Activated T-cell treated with anti-CD3 and anti-CD28 coated beads, Interleukin-2, amount 50 U/mL, for 48 hours (primary cell): ENCODE results near the gene ENAH.
A peak's percentile ranks its signal among the peaks of the same experiment; 100 is the strongest.
"Not testable (repeated sequence)": the region's sequence is repeated elsewhere in the genome, so short reads cannot be mapped to it uniquely, and the experiment has no call there.

ENCODE experiments used
- DNase-seq, 2 experiments: peaks; one replicate each; pipeline ENCODE4 v3.0.0-alpha.2; 2020

The ENAH gene

DNA sequence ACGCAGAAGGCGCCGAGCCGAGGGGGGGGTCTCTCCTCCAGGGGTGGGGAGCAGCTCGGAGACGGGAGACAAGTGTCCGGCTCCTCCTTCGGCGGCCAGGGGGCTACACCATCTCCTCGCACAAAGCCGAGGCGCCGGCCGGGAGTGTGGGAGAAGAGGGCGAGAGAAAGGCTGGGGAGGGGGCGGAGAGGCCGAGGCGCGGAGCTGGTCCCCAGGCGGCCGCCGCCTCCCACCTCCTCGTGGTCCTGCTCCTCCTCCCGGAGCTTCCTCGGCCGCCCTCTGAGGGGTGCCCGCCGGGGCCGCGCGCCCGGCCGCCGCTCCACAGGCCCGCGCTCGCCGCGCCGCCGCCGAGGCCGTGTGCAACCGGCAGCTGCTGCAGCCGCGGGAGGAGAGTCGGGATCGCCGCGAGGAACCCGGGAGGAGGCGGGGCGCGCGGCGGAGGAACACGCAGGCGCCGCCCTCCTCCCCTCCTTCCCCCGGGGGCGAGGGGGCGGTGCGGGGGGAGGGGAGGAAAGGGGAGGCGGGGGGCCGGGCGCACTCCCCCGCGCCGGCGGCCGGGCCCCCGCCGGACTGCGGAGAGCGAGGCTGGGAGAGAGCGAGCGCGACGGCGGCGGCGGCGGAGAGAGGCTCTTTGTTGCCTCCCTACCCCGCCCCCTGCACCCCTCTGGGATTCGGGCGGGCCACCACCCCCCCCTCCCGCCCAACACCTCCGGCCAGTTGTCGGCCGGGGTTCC lies at the start of gene ENAH:
Gene ENAH (minus strand): TSS at position 395 of the 734 bp plus-strand sequence. CDS start 433 bp downstream, outside the sequence.
- peak; percentile 54 to 68 for DNase-seq

DNA sequence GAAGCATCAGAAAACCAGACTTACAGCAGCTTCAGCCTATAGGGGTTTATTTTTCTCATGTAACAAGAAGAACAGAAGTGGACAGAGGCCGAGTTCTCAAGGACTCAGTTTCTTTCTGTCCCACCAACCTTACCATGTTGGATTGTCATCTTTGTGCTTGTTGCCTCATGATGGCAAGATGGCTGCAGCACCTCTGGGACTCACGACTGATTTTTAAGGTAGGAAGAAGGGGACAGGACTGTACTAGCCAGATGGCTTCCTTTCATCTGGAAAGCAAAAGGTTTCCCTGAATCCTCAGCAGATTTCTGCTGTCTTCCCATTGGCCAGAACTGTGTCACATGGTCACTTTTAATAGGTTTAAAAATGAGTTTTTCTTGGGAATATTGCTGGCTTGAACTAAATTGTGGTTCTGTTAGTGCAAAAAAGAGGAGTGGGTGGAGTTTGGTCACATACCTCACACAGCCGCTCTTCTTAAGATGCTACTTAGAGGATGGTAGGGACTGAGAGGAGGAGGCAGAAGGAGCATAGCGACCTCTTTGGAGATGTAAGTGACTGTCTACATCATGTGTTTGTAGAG lies 48.1 kb upstream of the ENAH start:
- DNase-seq = no peak

DNA sequence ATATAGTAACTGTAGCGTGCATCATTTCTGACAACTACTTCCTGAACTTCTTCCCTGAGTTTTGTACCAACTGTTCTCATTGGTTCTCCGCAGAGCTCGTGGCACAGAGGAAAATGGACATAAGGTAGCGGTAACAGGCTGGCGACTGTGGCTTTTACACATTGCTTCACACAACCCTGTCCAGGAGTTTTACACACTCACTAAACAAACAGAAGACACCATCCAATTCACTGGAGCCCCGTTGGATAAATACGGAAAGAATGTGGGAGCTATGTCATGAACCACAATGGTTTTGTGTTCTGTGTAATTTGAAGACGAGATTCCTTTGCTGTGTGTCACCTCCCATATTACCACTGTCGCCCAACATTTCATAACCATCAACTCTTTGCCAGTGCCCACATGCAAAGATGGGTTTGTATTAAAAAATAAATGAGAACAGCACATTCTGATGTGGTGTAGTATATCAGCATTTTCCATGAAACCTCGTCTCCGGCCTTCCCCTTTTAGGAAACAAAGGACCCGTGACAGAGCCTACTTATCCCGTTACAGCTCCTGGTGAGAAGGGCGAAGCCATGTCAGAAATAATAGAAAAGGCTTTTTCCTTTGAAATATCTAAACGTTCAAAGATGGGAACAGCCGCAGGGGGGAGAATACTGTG lies 47.4 kb upstream of the ENAH start:
- DNase-seq = no peak

DNA sequence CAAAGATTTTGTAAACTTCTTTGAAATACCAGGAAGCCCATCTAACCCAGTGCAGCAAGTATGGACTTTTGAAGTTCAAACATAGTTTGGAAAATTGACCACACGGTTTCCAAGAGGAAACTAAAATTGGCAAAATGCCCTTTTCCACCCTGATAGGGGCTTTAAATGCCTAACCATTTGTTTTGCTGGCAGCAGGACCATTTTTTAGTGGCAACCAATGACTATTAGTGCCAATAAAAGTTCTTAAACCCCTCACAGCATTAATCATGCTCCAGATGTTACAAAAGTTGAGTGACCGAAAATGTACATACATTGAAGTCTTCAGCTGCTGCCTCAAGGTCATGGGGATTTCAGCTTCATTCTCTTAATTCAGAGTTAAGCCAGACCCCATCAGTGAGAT lies 46.4 kb upstream of the ENAH start:
- no peak for DNase-seq

DNA sequence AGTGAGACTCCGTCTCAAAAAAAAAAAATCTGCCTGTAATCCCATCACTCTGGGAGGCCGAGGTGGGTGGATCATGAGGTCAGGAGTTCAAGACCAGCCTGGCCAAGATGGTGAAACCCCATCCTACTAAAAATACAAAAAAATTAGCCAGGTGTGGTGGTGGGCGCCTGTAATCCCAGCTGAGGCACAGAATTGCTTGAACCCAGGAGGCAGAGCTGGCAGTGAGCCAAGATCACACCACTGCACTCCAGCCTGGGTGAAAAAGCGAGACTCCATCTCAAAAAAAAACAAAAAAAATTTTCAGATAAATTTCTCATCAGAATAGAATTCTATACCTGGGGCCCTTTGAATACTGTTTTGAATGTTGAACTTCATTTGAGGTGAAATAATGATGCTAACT lies 45.3 kb upstream of the ENAH start:
- DNase-seq = not testable (repeated sequence)

DNA sequence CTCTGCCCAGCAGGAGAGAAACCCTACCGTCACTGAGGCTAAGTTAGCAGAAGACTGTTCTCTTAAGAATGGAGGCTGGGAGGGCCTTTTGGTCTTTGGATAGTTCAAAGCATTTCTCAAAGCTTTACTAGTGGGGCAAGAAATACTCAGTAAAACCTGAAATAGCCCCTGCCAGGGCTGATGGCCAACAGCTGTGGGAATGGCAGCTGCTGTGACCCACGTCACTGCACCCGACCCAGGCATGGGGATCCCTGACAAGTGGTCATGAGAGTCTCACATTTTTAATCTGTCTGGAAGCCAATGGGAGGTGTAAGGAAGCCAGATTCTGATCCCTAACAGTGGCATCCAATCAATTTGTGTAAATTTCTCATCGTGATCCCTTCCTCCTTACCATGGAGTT lies 44.5 kb upstream of the ENAH start:
- DNase-seq = no peak

DNA sequence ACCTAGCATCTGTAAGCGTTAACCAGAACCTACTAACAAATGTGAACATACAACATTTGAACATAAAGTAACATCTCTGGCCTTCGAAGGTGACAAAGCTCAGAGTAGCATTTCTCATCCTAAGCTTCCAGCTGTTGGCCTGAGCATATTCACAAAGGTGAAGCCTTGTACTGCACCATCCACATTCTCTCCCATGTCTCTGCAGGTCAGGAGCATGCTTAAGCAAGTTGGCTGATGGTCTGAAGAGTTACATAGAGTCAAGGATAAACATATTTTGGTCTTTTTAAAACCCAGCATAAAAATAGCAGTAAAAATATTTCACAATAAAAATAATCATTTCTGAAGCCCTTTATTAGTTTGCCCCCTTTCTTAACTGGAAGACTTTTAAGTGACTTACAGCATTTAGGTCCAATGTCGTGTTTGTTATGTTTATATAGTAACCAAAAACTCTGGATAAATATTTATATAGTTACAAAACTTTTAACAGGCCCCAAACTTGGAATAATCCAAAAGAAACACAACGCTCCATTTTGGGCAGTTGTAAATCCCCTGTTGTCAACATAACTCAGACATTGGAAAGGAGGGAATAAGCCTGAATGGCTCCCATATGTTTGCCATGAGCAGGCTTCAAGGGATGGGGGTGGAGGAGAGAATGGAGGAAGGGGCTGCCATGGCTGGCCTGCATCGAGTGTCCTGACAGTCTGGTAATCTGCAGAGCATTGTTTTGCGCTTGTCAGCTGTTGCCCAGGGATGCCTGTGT lies 42.8 kb upstream of the ENAH start:
- no peak for DNase-seq

DNA sequence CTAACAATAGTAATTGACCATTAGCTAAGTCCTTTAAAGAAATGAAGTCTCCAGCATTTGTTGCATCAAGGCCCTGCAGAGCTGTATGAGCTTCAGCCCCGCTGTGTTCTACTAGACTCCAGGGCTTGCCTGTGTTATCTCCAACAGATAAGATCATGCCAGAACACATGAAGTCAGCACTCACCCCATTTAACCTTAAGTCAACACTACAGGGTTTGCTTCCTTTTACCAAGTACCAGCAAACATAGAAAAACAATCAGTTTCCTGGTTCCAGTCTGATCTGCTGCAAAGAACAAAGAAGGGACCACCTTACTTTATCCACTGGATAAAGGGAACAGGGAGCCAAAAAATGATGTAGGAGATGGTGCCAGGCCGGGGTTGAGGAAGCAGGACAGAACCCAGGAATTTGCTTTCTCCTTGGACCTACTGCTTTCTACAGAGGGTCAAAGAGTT lies 41.3 kb upstream of the ENAH start:
- no peak for DNase-seq

DNA sequence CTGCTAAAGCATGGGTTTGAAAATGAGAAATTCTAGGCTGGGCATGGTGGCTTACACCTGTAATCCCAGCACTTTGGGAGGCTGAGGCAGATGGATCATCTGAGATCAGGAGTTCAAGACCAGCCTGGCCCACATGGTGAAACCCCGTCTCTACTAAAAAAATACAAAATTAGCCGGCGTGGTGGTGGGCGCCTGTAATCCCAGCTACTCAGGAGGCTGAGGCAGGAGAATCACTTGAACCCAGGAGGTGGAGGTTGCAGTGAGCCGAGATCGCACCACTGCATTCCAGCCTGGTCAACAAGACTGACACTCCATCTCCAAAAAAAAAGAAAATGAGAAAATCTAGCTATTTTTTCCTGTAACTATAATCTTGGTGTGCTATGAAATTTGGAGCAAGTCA lies 40.8 kb upstream of the ENAH start:
- DNase-seq = not testable (repeated sequence)

DNA sequence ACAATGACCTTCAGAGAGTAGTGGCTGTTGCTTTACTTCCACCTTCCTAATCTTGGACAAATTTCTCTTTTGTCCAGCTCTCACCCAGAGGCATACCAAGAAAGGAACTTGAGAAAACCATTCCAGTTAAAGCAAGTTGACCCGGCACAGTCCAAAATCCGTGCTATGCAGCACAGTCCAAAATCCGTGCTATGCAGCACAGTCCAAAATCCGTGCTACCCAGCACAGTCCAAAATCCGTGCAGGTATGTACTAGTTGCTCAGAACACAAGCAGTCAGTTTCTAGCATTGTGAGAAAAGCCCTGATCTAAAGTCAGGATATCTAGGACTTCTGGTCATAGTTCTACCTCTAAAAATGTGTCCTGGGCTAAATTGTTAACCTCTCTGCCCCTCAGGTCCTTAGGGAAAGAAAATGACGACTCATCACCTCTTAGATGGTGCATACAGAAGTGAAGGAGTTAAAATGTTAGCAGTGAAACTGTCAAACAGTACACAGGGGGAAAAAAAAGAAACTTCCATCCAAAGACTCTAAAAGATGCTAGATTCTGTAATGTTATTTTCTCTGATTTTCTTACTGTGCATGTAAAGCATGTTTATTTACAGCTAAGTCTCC lies 40.3 kb upstream of the ENAH start:
- DNase-seq = no peak

DNA sequence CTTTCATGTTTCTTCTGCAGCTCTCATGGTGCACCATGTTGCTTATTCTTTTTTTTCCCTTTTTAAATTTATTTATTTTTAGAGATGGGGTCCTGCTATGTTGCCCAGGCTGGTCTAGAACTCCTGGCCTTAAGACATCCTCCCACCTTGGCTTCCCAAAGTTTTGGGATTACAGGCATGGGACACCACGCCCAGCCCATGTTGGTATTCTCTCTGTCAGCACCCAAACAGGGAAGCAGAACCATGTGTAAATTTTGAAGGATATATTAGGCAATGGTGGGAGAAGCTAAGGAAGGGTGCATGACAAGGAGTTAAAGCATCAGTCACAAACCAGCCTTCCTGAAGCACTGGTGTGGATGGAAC lies 39.6 kb upstream of the ENAH start:
- DNase-seq = no peak

DNA sequence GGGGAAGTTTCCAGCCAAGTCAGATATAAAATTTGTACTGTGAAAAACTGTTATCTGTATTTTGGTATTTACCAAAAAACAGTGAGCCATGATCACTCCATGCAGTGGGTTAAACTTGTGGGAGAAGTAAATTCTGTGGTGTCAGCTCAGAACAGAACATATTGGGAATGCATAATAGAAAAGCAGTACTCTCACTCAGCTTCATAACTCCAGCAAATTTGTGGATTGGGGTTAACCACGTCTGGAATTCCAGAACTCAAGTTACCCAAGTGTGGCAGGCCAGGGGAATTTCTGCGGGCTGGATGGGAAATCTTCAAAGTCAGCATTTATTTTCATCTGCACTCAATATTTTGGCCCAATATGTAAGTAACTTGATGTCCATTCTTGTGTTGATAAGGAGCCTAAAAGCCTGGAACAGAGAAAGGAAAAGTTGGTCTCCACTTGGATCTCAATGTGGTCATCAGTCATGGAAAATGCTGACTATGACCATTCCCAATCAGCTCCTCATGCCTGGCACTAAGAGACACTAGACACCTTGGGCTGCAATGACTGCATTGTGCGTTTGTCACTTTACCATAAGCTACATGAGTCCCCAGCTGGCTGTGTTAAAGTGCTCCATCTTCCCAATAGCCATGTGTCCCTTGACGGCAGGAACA lies 39.1 kb upstream of the ENAH start:
- DNase-seq = no peak

DNA sequence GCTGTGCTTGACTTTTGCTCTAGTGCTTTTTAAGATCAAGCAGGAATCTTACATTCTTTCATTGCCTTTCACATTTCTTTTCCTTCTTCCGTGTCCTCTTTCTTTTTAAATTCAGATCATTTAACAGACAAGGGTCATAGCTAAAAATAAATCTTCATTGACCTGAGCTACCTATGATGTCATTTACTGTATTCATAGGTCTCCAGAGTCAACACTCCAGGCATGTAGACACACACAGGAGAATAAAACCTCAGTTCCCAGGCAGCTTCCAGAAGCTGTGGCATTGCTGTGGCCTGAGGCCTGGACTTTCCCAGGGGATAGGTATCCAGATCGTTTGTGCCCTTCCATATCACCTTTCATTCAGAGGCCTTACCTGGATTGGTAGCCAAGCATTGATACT lies 38.5 kb upstream of the ENAH start:
- DNase-seq = no peak

DNA sequence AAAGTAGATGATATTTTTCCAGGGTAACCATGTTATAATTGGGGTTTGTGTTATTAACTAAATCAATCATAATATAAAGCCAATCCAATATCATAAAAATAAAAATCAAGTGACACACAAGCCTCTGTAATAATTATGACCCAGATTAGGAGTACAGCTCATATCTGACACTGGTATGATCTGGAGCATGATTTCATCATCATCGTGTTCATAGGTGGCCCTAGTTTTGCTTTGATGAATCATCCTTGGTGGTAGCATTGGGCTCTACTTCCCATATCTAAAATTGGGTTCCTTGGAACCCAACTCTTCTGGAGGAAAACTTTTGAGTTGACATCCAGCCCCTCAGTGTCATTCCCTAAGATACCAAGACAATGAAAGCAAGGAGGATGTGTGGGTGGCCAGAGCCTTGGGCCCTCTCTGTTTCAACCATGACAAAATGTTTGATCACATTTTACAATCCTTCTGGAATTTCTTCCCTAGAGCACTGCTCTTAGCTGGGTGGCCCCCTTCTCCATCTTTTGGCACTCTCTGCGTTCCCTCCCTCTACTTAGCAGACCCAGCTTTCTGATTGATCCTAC lies 37.0 kb upstream of the ENAH start:
- DNase-seq = no peak

DNA sequence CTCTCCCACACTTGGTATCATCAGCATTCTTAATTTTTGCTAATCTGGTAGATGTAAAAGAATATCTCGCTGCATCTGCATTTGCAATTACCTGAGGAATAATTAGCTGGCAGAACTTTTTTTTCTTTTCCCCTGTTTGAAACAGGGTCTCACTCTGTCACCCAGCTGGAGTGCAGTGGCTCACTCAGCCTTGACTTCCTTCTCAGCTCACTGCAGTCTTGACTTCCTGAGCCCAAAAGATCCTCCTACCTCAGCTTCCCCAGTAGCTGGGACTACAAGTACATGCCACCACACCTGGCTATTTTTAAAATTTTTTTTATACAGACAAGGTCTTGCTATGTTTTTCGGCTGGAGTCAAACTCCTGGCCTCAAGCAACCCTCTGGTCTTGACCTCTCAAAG lies 35.4 kb upstream of the ENAH start:
- no peak for DNase-seq

DNA sequence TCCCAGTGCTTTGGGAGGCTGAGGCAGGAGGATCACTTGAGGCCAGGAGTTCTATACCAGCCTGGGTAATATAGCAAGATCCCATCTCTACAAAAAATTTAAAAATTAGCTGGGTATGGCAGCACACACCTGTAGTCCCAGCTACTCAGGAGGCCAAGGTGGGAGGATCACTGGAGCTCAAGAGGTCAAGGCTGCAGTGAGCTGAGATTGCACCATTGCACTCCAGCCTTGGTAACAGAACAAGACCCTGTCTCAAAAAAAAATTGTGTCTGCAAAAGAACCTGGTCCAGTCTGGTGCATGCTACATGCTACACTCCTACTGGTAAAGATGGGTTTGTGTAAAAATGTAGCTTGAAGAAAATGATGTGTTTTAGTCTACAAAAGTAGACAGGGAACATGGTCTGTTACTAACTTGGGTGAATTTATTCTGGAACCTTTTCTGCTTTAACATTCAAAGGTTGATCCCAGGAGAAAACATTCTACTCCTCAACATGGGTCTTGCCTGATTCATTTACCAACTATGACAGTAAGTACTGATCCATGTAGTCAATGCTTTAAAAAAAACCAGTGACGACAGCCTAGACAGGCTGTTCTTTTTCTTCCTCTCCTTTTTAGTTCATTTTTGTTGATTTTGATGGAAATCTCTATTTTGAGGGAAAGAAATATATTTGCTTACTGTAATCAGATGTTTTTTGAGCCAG lies 32.7 kb upstream of the ENAH start:
- DNase-seq = no peak

DNA sequence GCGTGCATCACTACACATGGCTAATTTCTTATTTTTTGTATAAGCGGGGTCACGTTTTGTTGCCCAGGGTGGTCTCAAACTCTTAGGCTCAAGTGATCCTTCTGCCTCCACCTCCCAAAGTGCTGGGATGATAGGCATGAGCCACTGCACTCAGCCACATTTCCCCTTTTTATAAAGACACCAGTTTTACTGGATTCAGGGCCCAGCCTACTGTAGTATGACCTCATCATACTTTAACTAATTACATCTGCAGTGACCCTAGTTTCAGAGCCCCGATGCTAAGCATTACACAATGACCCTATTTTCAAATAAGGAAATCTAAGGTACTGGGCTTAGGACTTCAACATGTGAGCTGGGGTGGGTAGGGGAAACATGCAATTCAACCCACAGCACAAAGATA lies 31.8 kb upstream of the ENAH start:
- no peak for DNase-seq

DNA sequence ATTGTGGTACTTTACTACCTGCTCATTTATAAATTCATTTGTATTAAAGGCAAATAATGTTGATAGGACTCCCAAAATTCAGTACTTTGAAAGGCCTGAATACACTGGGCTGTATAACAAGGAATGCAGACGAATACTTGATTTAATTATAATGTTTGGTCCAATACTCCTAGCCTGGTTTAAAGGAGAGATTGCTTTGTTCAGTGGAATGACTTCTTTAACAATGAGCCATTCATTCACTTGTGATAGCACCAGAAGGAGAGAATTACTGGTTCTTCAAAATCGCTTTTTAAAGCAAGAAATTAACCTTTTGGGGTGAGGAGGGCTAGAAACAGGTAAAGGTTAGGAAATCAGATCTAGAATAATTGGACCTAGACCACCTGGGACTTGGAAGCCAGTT lies 28.3 kb upstream of the ENAH start:
- no peak for DNase-seq

DNA sequence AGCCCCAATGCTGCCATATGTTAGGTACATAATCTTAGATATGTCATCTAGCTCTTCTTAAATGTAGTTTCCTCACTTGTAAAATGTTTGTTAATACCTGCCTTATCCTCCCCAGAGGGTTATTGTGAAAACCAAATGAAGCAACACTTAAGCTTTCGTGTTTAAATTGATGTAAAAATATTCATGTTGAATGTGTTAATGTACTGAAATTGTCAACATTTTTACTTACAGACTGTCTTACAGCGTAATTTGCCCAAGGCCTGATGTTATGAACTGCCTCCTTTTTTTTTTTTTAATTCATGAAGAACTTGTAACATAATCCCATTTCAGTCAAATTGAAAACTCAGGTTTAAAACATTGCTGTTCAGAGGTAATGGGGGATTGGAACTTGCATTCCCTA lies 25.6 kb upstream of the ENAH start:
- DNase-seq = no peak

DNA sequence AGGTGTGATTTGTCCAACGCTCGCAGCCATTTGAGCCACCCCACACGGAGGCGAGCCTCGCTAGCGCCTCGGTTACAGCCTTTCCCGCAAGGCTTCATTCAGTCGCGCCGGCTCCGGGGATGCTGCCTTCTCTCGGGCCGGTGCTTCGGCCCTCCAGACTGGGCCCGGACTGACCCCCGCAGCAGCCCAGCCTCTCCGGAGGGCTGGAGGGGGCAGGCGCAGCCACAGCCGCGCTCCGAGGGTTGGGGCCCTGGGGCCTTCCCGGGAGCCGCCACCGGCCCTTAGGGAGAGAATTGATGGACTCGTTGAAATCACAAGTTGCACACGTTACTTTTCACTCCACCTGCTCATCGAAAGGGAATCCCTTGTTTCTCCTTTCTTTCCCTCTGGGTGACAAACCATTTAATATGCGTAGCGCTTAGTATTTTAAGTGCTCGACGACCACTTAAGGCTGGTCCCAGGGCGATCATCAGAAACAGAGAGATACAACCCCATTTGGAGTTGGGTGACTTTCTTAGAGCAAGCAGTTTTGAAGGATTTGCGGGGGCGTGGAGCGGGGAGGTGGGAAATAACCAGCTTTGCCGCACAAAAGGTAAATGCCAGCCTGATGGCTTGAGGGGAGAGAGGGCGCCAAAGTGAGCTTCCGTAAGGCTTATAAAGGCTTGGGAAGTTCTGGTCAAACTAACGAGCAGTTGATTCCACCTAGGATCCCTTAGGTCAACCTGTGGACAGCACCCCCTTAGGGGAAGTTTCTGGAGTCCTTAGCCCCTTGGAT lies 24.6 kb upstream of the ENAH start:
- DNase-seq = no peak

DNA sequence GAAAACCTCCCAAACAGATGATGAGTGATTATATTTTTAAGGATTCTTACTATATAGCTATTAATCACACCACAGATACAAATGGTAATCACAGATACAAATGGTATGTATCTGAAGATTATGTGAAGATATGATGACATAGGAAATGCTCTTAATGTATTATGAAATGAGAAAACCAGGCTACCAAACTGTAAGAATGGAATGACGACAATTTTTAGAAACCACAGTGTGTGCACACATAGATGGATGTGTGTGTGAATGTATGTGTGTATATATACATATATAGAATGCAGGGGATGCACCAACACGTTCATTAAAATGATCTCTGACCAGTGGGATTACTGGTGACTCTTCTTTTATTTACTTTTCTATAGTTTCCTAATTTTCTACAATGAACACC lies 21.5 kb upstream of the ENAH start:
- no peak for DNase-seq
